Neural progenitor cell (in vitro differentiated cells): ENCODE data around the gene FRY. TPM values are rescaled to one million over a fixed set of nuclear protein-coding genes. Genes with fewer than 3 reads are reported as not detected.

Experiments
- DNase-seq: peaks from one replicate; pipeline ENCODE4 v3.0.0-alpha.2; 2016; ENCODE audit warnings: low spot score
- H2AFZ ChIP-seq: fragments of 200-600 bp; sonication (generic); replicated peaks from 2 replicates; pipeline ENCODE4 v1.6.1; 2016; ENCODE audit warnings: antibody characterized with exemption
- H3F3A ChIP-seq: fragments of 200-600 bp; sonication (generic); 2 replicates; pipeline ENCODE4 v1.6.1; 2016; ENCODE audit warnings: antibody characterized with exemption, low read depth
- H3K27ac ChIP-seq: fragments of 200-600 bp; sonication (generic); 2 replicates; pipeline ENCODE4 v1.5.1; 2016; ENCODE audit warnings: mild to moderate bottlenecking
- H3K27me3 ChIP-seq: fragments of 200-600 bp; sonication (generic); 2 replicates; pipeline ENCODE4 v1.6.1; 2016; ENCODE audit warnings: mild to moderate bottlenecking, moderate library complexity
- H3K36me3 ChIP-seq: fragments of 200-600 bp; sonication (generic); 2 replicates; pipeline ENCODE4 v1.5.1; 2016
- H3K4me1 ChIP-seq: fragments of 200-600 bp; sonication (generic); 2 replicates; pipeline ENCODE4 v1.6.1; 2016; ENCODE audit warnings: mixed run types
- H3K4me2 ChIP-seq: fragments of 200-600 bp; sonication (generic); 2 replicates; pipeline ENCODE4 v1.6.1; 2016
- H3K4me3 ChIP-seq: fragments of 200-600 bp; sonication (generic); 2 replicates; pipeline ENCODE4 v1.5.1; 2016
- H3K79me2 ChIP-seq: fragments of 200-600 bp; sonication (generic); 2 replicates; pipeline ENCODE4 v1.6.1; 2016; ENCODE audit warnings: low read depth
- H3K9ac ChIP-seq: fragments of 200-600 bp; sonication (generic); 2 replicates; pipeline ENCODE4 v1.6.1; 2016
- H3K9me3 ChIP-seq: fragments of 200-600 bp; sonication (generic); 2 replicates; pipeline ENCODE4 v1.5.1; 2016; ENCODE audit warnings: low read depth
- H4K20me1 ChIP-seq: fragments of 200-600 bp; sonication (generic); 2 replicates; pipeline ENCODE4 v1.6.1; 2016; ENCODE audit warnings: low read depth
- H3K27ac Mint-ChIP-seq: 3 replicates; pipeline ENCODE4 v1.8.0; 2021; ENCODE audit warnings: mixed read lengths
- H3K27me3 Mint-ChIP-seq: 2 replicates; pipeline ENCODE4 v1.8.0; 2022; ENCODE audit warnings: low read depth, mild to moderate bottlenecking, inconsistent platforms, moderate library complexity, mixed read lengths; ENCODE audit not compliant: insufficient read depth
- H3K36me3 Mint-ChIP-seq: 3 replicates; pipeline ENCODE4 v1.8.0; 2021; ENCODE audit warnings: mixed read lengths
- H3K4me1 Mint-ChIP-seq: 3 replicates; pipeline ENCODE4 v1.8.0; 2021; ENCODE audit warnings: mixed read lengths
- H3K4me3 Mint-ChIP-seq: 3 replicates; pipeline ENCODE4 v1.8.0; 2021; ENCODE audit warnings: mild to moderate bottlenecking, moderate library complexity, mixed read lengths
- H3K9me3 Mint-ChIP-seq: 3 replicates; pipeline ENCODE4 v1.8.0; 2020; ENCODE audit warnings: mixed read lengths
- EZH2 ChIP-seq: fragments of 200-600 bp; sonication (generic); IDR thresholded peaks from 2 replicates; pipeline ENCODE4 v1.6.1; 2017; ENCODE audit warnings: antibody characterized with exemption, mild to moderate bottlenecking, moderate library complexity
- EZH2phosphoT487 ChIP-seq: fragments of 200-600 bp; sonication (generic); IDR thresholded peaks from 2 replicates; pipeline ENCODE4 v1.6.1; 2017; ENCODE audit warnings: antibody characterized with exemption
- total RNA-seq: library from RNA; depleted of rRNA; stranded (reverse); fragments of >200 nt; gene quantifications from 2 replicates; pipeline ENCODE4 v1.2.3, GENCODE V29; 2015; ENCODE audit warnings: low replicate concordance
- TF ChIP-seq, protein P1 (sequence below): fragments of 200-600 bp; sonication (generic); IDR thresholded peaks from 2 replicates; pipeline ENCODE4 v1.5.1; 2017; ENCODE audit warnings: antibody characterized with exemption, mild to moderate bottlenecking

Gene FRY
- total RNA-seq, 1 donor from 2014 or later = 12.6 TPM

DNA sequence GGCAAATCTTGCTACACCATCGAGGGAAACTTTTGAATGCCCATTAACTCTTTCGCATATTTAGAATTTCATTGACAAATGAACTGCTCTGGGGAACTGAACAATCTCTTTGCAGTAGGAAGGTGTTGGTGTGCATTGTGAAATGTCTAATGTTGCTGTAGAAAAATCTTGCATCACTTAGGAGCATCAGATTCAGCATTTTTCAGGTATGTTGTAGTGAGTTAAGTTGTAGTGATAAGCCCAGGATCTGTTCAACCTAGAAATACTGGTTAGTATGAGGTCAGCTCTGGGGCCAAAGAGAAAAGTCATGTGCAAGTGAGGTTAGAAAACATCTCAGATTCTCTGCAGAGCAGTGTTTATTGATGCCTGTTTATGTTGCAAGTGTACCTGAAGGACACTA is 4.1 kb downstream of the FRY start:
- Mint-ChIP-seq H3K9me3 (no peaks in the 10 kb centered on the region), H3K4me1 (peaks cover 8% of the 10 kb centered on the region), H3K27me3 (peaks cover 9% of the 10 kb centered on the region), H3K36me3 (no peaks in the 10 kb centered on the region), H3K27ac (no peak overlapping the region), H3K4me3 (no peak overlapping the region)
- no peak overlapping the region for H2AFZ ChIP-seq
- no peak for DNase-seq
- no peak overlapping the region for H3K9ac ChIP-seq
- no peak for TF ChIP-seq EZH2
- TF ChIP-seq, protein P1, sequence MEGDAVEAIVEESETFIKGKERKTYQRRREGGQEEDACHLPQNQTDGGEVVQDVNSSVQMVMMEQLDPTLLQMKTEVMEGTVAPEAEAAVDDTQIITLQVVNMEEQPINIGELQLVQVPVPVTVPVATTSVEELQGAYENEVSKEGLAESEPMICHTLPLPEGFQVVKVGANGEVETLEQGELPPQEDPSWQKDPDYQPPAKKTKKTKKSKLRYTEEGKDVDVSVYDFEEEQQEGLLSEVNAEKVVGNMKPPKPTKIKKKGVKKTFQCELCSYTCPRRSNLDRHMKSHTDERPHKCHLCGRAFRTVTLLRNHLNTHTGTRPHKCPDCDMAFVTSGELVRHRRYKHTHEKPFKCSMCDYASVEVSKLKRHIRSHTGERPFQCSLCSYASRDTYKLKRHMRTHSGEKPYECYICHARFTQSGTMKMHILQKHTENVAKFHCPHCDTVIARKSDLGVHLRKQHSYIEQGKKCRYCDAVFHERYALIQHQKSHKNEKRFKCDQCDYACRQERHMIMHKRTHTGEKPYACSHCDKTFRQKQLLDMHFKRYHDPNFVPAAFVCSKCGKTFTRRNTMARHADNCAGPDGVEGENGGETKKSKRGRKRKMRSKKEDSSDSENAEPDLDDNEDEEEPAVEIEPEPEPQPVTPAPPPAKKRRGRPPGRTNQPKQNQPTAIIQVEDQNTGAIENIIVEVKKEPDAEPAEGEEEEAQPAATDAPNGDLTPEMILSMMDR = no peak
- TF ChIP-seq EZH2phosphoT487 = no peak
- peaks cover 18% of the 10 kb centered on the region for H3F3A ChIP-seq
- no peak overlapping the region for H3K4me3 ChIP-seq
- no peaks in the 10 kb centered on the region for H4K20me1 ChIP-seq
- H3K79me2 ChIP-seq = peaks cover 47% of the 10 kb centered on the region
- H3K27ac ChIP-seq = no peak overlapping the region
- peaks cover 45% of the 10 kb centered on the region for H3K4me1 ChIP-seq
- H3K9me3 ChIP-seq = no peaks in the 10 kb centered on the region
- peak overlapping the region; percentile 57 for H3K4me2 ChIP-seq
- H3K36me3 ChIP-seq = no peaks in the 10 kb centered on the region
- H3K27me3 ChIP-seq = no peaks in the 10 kb centered on the region

DNA sequence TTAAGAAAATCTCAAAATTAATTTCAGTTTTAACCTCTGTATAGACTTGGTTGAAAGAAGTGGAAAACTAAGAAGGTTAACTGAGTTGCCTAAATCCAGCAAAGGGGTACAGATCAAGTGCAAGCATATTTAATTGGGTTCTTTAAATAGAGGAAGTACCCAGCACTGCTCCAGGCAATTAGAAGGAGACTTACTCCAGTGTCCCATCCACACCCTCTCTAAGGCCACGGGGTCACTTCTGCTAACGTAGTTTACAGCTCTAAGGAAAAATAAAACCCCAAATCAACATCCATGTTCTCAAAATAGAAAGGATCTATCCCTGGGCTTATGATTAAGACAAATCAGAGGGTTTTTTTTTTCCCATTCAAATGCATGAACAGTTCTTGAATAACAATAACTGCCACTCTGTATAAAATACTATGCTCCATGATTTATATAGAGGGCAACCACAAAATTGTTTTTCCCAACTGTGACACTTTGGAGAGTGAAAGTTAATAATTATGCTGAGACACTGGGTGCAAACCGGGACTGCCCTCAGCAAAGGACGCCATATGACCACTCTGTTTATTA is 4.6 kb downstream of the FRY start:
- H3K27ac Mint-ChIP-seq = no peak overlapping the region
- H3K27ac ChIP-seq = no peak overlapping the region

DNA sequence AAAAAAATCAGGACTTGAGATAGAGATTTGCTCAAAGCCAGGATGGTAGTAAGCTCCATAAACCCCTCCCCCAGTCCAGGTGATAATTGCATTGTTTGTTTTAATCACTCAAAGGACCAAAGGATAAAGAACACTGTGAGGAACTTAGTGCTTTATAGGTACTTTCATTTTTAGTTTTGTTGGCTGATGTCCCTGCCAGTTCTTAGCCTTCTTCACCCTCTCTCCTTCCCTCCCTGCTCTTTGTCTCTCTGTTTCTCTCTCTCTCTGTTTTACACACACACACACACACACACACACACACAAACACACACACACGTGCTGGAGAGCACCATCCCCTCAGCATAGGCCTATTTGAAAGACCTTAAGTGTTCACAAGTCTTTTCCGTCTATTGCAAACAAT is 5.2 kb downstream of the FRY start:
- Histone ChIP-seq H3K27me3 (no peaks in the 10 kb centered on the region), H3F3A (peaks cover 7% of the 10 kb centered on the region), H3K27ac (no peak overlapping the region), H4K20me1 (no peaks in the 10 kb centered on the region), H3K9ac (no peak overlapping the region), H3K36me3 (no peaks in the 10 kb centered on the region), H3K79me2 (peaks cover 47% of the 10 kb centered on the region), H2AFZ (no peak overlapping the region), H3K4me3 (no peak overlapping the region), H3K9me3 (no peaks in the 10 kb centered on the region), H3K4me1 (peaks cover 42% of the 10 kb centered on the region), H3K4me2 (peak overlapping the region; percentile 57)
- H3K4me3 Mint-ChIP-seq = no peak overlapping the region
- H3K9me3 Mint-ChIP-seq = no peaks in the 10 kb centered on the region
- H3K4me1 Mint-ChIP-seq = peaks cover 3% of the 10 kb centered on the region
- peaks cover 5% of the 10 kb centered on the region for H3K27me3 Mint-ChIP-seq
- H3K36me3 Mint-ChIP-seq = no peaks in the 10 kb centered on the region
- no peak overlapping the region for H3K27ac Mint-ChIP-seq
- TF ChIP-seq EZH2phosphoT487 (no peak), EZH2 (no peak)
- TF ChIP-seq, protein P1 = no peak
- no peak for DNase-seq

More for the DNA sequence above, 4.6 kb downstream of the FRY start:
- H3K4me2 ChIP-seq = peak overlapping the region; percentile 57
- no peaks in the 10 kb centered on the region for H4K20me1 ChIP-seq
- no peak overlapping the region for H2AFZ ChIP-seq
- Mint-ChIP-seq H3K27me3 (peaks cover 7% of the 10 kb centered on the region), H3K4me1 (peaks cover 5% of the 10 kb centered on the region), H3K36me3 (no peaks in the 10 kb centered on the region), H3K4me3 (no peak overlapping the region), H3K9me3 (no peaks in the 10 kb centered on the region)
- H3K79me2 ChIP-seq = peaks cover 47% of the 10 kb centered on the region
- H3K4me3 ChIP-seq = no peak overlapping the region
- H3K9me3 ChIP-seq = no peaks in the 10 kb centered on the region
- TF ChIP-seq EZH2phosphoT487 = no peak
- TF ChIP-seq, protein P1 = no peak
- TF ChIP-seq EZH2 = no peak
- H3F3A ChIP-seq = peaks cover 13% of the 10 kb centered on the region
- peaks cover 44% of the 10 kb centered on the region for H3K4me1 ChIP-seq
- H3K9ac ChIP-seq = no peak overlapping the region
- H3K27me3 ChIP-seq = no peaks in the 10 kb centered on the region
- no peak for DNase-seq
- H3K36me3 ChIP-seq = no peaks in the 10 kb centered on the region
